Fibroblast of the aortic adventitia (primary cell): ENCODE results near the gene HPS3. TPM values are rescaled to one million over a fixed set of nuclear protein-coding genes. Genes with fewer than 3 reads are reported as not detected.

Experiments
- small RNA-seq: library from RNA; depleted of rRNA; stranded (forward); fragments of <200 nt; gene quantifications from one replicate; pipeline ENCODE3, GENCODE V24; 2012
- total RNA-seq: library from RNA; depleted of rRNA; stranded (reverse); fragments of >200 nt; gene quantifications from 2 replicates; pipeline ENCODE4 v1.2.3, GENCODE V29; 2012; ENCODE audit warnings: low replicate concordance

HPS3 gene
- total RNA-seq, 1 donor, result 33.0 TPM

Small RNA genes lying within 50 kb of the gene (small RNA-seq; reads per million reads assigned to genes)
- gene RF00019, result not detected

Other genes starting within 250 kb of the HPS3 start
- gene GYG1, start 138.1 kb upstream of the HPS3 start, total RNA-seq, result 15.0 and 53.4 TPM in 2 replicates
- gene HLTF, start 43.1 kb upstream of the HPS3 start, total RNA-seq, result 59.4 and 61.4 TPM in 2 replicates
- gene CP, start 92.2 kb downstream of the HPS3 start, total RNA-seq, result 1.2 TPM in 1 of 2 replicates, not detected in the other
- 0.27 and 1.3 TPM in 2 replicates for gene TM4SF18, start 204.0 kb downstream of the HPS3 start, total RNA-seq
- 213 and 299 TPM in 2 replicates for gene TM4SF1, start 248.0 kb downstream of the HPS3 start, total RNA-seq